ENCODE measurements around the gene FBXW9.

DNA sequence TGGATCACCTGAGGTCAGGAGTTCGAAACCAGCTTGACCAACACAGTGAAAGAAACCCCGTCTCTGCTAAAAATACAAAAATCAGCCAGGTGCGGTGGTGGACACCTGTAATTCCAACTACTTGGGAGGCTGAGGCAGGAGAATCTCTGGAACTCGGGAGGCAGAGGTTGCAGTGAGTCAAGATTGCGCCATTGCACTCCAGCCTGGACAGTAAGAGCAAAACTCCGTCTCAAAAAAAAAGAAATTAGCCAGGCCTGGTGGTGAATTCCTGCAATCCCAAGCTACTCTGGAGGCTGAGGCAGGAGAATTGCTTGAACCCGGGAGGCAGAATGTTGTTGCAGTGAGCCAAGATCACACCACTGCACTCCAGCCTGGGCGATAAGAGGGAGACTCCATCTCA is 12.2 kb upstream of the FBXW9 start:
- TF ChIP-seq, protein P1, sequence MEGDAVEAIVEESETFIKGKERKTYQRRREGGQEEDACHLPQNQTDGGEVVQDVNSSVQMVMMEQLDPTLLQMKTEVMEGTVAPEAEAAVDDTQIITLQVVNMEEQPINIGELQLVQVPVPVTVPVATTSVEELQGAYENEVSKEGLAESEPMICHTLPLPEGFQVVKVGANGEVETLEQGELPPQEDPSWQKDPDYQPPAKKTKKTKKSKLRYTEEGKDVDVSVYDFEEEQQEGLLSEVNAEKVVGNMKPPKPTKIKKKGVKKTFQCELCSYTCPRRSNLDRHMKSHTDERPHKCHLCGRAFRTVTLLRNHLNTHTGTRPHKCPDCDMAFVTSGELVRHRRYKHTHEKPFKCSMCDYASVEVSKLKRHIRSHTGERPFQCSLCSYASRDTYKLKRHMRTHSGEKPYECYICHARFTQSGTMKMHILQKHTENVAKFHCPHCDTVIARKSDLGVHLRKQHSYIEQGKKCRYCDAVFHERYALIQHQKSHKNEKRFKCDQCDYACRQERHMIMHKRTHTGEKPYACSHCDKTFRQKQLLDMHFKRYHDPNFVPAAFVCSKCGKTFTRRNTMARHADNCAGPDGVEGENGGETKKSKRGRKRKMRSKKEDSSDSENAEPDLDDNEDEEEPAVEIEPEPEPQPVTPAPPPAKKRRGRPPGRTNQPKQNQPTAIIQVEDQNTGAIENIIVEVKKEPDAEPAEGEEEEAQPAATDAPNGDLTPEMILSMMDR (IDR thresholded peaks at IDR 0.05; ENCODE audit: low read depth, low read length), result no peak
- TF ChIP-seq POLR2A (IDR thresholded peaks at IDR 0.05; ENCODE audit: extremely low read depth, insufficient read length) (no peak), MYC (IDR thresholded peaks at IDR 0.05; ENCODE audit: low read depth, low read length) (no peak)
- TF ChIP-seq, protein P2, sequence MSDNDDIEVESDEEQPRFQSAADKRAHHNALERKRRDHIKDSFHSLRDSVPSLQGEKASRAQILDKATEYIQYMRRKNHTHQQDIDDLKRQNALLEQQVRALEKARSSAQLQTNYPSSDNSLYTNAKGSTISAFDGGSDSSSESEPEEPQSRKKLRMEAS (IDR thresholded peaks at IDR 0.05; ENCODE audit: low read depth, low read length), result no peak
